ENCODE results near the gene COL24A1.

- TF ChIP-seq, protein P1, sequence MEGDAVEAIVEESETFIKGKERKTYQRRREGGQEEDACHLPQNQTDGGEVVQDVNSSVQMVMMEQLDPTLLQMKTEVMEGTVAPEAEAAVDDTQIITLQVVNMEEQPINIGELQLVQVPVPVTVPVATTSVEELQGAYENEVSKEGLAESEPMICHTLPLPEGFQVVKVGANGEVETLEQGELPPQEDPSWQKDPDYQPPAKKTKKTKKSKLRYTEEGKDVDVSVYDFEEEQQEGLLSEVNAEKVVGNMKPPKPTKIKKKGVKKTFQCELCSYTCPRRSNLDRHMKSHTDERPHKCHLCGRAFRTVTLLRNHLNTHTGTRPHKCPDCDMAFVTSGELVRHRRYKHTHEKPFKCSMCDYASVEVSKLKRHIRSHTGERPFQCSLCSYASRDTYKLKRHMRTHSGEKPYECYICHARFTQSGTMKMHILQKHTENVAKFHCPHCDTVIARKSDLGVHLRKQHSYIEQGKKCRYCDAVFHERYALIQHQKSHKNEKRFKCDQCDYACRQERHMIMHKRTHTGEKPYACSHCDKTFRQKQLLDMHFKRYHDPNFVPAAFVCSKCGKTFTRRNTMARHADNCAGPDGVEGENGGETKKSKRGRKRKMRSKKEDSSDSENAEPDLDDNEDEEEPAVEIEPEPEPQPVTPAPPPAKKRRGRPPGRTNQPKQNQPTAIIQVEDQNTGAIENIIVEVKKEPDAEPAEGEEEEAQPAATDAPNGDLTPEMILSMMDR (IDR thresholded peaks at IDR 0.05) = no peak
- TF ChIP-seq POLR2A (IDR thresholded peaks at IDR 0.05; ENCODE audit: low read depth) = no peak
- TF ChIP-seq POLR2AphosphoS5 (IDR thresholded peaks at IDR 0.05) = no peak
- no peak for TF ChIP-seq EP300 (IDR thresholded peaks at IDR 0.05)
These were observed 213.0 kb downstream of the COL24A1 start for GRCh38 chr1:85943526-85943925.
